SU-DHL-6 (cell line): ENCODE measurements around the gene TMEM88.
"Not testable (repeated sequence)": the region's sequence is repeated elsewhere in the genome, so short reads cannot be mapped to it uniquely, and the experiment has no call there.

ENCODE experiments used
- H2AFZ ChIP-seq: fragments of 200-600 bp; sonication (generic); 2 replicates; pipeline ENCODE4 v1.6.1; 2014; ENCODE audit warnings: low read depth, mild to moderate bottlenecking, moderate library complexity, mixed read lengths, antibody characterized with exemption, low read length; ENCODE audit not compliant: severe bottlenecking
- H3F3A ChIP-seq: fragments of 200-600 bp; shearing (Covaris generic); 2 replicates; pipeline ENCODE4 v1.6.0; 2016; ENCODE audit warnings: antibody characterized with exemption, mild to moderate bottlenecking; ENCODE audit not compliant: insufficient read depth
- H3K27ac ChIP-seq: fragments of 200-600 bp; sonication (generic); 2 replicates; pipeline ENCODE4 v1.5.1; 2016; ENCODE audit warnings: low read depth, mild to moderate bottlenecking, low read length, moderate library complexity, mixed read lengths
- H3K27me3 ChIP-seq: fragments of 200-600 bp; sonication (generic), shearing (Covaris generic); 2 replicates; pipeline ENCODE4 v1.6.0; 2014; ENCODE audit warnings: mild to moderate bottlenecking, low read length
- H3K36me3 ChIP-seq: fragments of 200-600 bp; sonication (generic); 2 replicates; pipeline ENCODE4 v1.6.1; 2014; ENCODE audit warnings: mild to moderate bottlenecking, low read length, mixed read lengths
- H3K4me2 ChIP-seq: fragments of 300-600, 200-600 bp; shearing (Covaris generic), sonication (generic); 2 replicates; pipeline ENCODE4 v1.6.0; 2014; ENCODE audit warnings: low read length, low read depth, mild to moderate bottlenecking; ENCODE audit not compliant: poor library complexity, severe bottlenecking
- H3K4me3 ChIP-seq: fragments of 200-600 bp; sonication (generic); 2 replicates; pipeline ENCODE4 v1.5.1; 2014; ENCODE audit warnings: antibody characterized with exemption, low read length, mild to moderate bottlenecking, mixed read lengths; ENCODE audit not compliant: insufficient read depth, poor library complexity, severe bottlenecking
- H3K79me2 ChIP-seq: fragments of 200-600 bp; sonication (generic); 2 replicates; pipeline ENCODE4 v1.6.1; 2014; ENCODE audit warnings: mild to moderate bottlenecking, low read length, moderate library complexity; ENCODE audit not compliant: insufficient read depth
- H3K9ac ChIP-seq: fragments of 200-600 bp; sonication (generic); 2 replicates; pipeline ENCODE4 v1.7.0; 2014; ENCODE audit warnings: mild to moderate bottlenecking, low read length
- H3K9me2 ChIP-seq: fragments of 200-600 bp; sonication (generic); replicated peaks from 2 replicates; pipeline ENCODE4 v1.6.1; 2014; ENCODE audit warnings: low read length; ENCODE audit not compliant: insufficient read depth
- H3K9me3 ChIP-seq: fragments of 200-600 bp; sonication (generic); 2 replicates; pipeline ENCODE4 v1.6.1; 2014; ENCODE audit warnings: low read length, mixed read lengths; ENCODE audit not compliant: insufficient read depth
- H4K20me1 ChIP-seq: fragments of 200-600 bp; sonication (generic); 2 replicates; pipeline ENCODE4 v1.6.1; 2014; ENCODE audit warnings: low read depth, mild to moderate bottlenecking, antibody characterized with exemption, low read length, moderate library complexity, mixed read lengths
- EZH2phosphoT487 ChIP-seq: fragments of 200-600 bp; sonication (generic), shearing (Covaris generic); conservative IDR thresholded peaks from 2 replicates; pipeline ENCODE4 v1.6.1; 2018; ENCODE audit warnings: mild to moderate bottlenecking, antibody characterized with exemption, low read length, moderate library complexity, mixed read lengths
- TF ChIP-seq, protein P1 (sequence below): fragments of 200-600 bp; sonication (generic); IDR thresholded peaks from one replicate; pipeline ENCODE4 v1.5.1; 2017; ENCODE audit warnings: antibody characterized with exemption, mild to moderate bottlenecking, low read length, moderate library complexity; ENCODE audit not compliant: insufficient read depth, poor library complexity, severe bottlenecking

TMEM88 gene

DNA sequence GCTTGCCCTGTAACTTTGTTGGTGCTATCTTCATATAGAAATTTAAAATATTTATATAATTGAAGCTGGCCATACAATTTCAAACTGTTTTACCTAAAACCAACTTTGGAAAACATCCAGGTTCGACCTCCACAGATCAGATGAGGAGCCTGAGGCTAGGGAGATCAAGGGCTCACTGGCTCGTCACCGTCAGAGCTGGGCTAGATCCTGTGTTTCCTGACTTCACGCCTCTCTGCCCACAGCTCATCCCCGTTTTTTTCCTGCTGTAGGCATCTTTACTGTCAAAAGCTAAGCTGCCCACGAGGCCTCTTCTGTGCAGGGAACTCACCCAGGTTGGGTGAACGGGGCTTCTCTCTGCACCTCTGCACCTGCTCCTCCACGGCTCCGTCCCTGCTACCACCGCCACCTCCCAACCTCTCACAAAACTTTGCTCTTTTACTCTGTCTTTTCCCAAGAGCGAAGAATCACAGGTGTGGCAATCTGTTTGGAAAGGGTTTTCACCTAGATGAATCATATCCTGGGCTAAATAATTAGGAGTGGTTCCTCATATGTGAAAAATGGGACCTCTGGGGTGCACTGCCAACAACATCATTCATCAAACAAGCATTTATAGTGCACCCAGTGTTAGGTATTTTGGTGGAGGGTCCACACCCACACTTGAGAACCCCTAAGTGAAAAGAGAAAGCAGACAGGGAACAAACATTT is 45.6 kb upstream of the TMEM88 start:
- H3K27ac ChIP-seq: no peak overlapping the region
- no peak overlapping the region for H3K4me2 ChIP-seq
- TF ChIP-seq, protein P1, sequence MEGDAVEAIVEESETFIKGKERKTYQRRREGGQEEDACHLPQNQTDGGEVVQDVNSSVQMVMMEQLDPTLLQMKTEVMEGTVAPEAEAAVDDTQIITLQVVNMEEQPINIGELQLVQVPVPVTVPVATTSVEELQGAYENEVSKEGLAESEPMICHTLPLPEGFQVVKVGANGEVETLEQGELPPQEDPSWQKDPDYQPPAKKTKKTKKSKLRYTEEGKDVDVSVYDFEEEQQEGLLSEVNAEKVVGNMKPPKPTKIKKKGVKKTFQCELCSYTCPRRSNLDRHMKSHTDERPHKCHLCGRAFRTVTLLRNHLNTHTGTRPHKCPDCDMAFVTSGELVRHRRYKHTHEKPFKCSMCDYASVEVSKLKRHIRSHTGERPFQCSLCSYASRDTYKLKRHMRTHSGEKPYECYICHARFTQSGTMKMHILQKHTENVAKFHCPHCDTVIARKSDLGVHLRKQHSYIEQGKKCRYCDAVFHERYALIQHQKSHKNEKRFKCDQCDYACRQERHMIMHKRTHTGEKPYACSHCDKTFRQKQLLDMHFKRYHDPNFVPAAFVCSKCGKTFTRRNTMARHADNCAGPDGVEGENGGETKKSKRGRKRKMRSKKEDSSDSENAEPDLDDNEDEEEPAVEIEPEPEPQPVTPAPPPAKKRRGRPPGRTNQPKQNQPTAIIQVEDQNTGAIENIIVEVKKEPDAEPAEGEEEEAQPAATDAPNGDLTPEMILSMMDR: no peak
- TF ChIP-seq EZH2phosphoT487: no peak
- H3K36me3 ChIP-seq: no peaks in the 10 kb centered on the region
- H3K9me3 ChIP-seq: no peaks in the 10 kb centered on the region
- no peaks in the 10 kb centered on the region for H4K20me1 ChIP-seq
- no peaks in the 10 kb centered on the region for H3K9me2 ChIP-seq
- no peak overlapping the region for H2AFZ ChIP-seq
- no peaks in the 10 kb centered on the region for H3K27me3 ChIP-seq
- H3F3A ChIP-seq: no peaks in the 10 kb centered on the region
- no peaks in the 10 kb centered on the region for H3K79me2 ChIP-seq
- H3K9ac ChIP-seq: no peak overlapping the region
- H3K4me3 ChIP-seq: no peak overlapping the region

DNA sequence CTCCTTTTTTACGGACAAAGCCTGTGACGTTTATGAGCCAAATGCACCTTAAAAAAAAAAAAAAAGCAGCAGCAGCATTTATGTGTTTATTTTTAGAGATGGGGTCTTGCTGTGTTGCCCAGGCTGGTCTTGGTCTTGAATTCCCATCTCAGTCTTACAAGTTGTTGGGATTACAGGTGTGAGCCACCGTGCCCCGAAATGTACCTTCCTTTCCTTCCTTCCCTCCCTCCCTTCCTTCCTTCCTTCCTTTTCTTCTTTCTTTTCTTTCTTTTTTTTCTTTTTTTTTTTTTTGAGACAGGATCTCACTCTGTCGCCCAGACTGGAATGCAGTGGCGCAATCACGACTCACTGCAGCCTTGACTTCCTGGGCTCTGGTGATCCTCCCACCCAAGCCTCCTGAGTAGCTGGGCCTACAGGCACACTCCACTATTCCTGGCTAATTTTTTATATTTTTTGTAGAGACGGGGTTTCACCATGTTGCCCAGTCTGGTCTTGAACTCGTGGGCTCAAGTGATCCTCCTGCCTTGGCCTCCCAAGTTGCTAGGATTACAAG is 45.0 kb upstream of the TMEM88 start:
- H3K9me2 ChIP-seq, H2AFZ ChIP-seq, H3K27me3 ChIP-seq, H4K20me1 ChIP-seq, H3K79me2 ChIP-seq, H3K27ac ChIP-seq, H3K9me3 ChIP-seq, H3K36me3 ChIP-seq, H3K4me3 ChIP-seq, H3K4me2 ChIP-seq, H3F3A ChIP-seq, H3K9ac ChIP-seq: not testable (repeated sequence)

DNA sequence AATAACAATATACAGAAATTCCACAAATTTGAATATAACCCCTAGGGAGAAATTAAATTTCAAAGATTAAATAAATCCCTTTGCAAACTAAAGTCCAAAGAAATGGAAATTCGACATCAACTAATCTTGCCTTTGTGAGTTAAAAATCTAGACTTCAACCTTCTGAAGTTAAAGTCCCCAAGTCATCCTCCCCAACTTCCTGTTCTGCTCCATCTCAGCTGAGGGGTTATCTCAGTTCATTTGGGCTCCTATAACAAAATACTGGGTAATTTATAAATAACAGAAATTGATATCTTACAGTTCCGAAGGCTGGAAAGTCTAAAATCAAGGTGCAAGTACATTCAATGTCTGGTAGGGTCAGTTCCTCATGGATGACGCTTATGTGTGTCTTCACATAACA is 43.6 kb upstream of the TMEM88 start:
- Histone ChIP-seq H3K4me3 (no peak overlapping the region), H3K9me2 (no peaks in the 10 kb centered on the region), H3K4me2 (no peak overlapping the region), H4K20me1 (no peaks in the 10 kb centered on the region), H3K36me3 (no peaks in the 10 kb centered on the region), H3K27me3 (no peaks in the 10 kb centered on the region), H2AFZ (no peak overlapping the region), H3K27ac (no peak overlapping the region), H3K79me2 (no peaks in the 10 kb centered on the region), H3K9ac (no peak overlapping the region), H3K9me3 (no peaks in the 10 kb centered on the region), H3F3A (no peaks in the 10 kb centered on the region)
- no peak for TF ChIP-seq EZH2phosphoT487
- TF ChIP-seq, protein P1: no peak

DNA sequence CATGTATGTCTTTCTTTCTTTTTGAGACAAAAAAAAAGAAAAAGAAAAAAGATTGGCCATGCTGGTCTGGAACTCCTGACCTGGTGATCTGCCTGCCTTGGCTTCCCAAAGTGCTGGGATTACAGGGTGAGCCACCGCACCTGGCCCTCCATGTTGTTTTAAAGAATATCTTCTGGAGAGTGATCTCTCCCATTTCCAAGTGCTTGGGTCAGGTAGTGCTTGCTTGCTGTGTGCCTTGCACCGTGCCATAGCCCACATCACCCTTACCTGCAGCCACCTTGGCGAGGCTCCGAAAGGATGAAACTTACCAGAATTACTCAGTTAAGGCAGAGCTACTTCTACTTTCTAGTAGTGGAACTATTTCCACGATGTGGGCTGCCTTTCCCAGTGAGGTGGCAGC is 39.9 kb upstream of the TMEM88 start:
- Histone ChIP-seq H3K9me2 (no peaks in the 10 kb centered on the region), H3K27me3 (no peaks in the 10 kb centered on the region), H3K9me3 (no peaks in the 10 kb centered on the region), H3K79me2 (no peaks in the 10 kb centered on the region), H3K27ac (no peak overlapping the region), H4K20me1 (no peaks in the 10 kb centered on the region), H2AFZ (no peak overlapping the region), H3K36me3 (no peaks in the 10 kb centered on the region), H3F3A (no peaks in the 10 kb centered on the region), H3K4me2 (no peak overlapping the region), H3K4me3 (no peak overlapping the region), H3K9ac (no peak overlapping the region)
- TF ChIP-seq, protein P1: no peak
- no peak for TF ChIP-seq EZH2phosphoT487
